HG03196 (cell line): ENCODE results near the gene ARHGEF25.
"Not testable (repeated sequence)": the region's sequence is repeated elsewhere in the genome, so short reads cannot be mapped to it uniquely, and the experiment has no call there.

Experiments
- ATAC-seq: cut with Tn5 transposase; IDR thresholded peaks from one replicate; pipeline ENCODE4 v1.9.1; 2021; ENCODE audit not compliant: unreplicated experiment

ARHGEF25 gene

DNA sequence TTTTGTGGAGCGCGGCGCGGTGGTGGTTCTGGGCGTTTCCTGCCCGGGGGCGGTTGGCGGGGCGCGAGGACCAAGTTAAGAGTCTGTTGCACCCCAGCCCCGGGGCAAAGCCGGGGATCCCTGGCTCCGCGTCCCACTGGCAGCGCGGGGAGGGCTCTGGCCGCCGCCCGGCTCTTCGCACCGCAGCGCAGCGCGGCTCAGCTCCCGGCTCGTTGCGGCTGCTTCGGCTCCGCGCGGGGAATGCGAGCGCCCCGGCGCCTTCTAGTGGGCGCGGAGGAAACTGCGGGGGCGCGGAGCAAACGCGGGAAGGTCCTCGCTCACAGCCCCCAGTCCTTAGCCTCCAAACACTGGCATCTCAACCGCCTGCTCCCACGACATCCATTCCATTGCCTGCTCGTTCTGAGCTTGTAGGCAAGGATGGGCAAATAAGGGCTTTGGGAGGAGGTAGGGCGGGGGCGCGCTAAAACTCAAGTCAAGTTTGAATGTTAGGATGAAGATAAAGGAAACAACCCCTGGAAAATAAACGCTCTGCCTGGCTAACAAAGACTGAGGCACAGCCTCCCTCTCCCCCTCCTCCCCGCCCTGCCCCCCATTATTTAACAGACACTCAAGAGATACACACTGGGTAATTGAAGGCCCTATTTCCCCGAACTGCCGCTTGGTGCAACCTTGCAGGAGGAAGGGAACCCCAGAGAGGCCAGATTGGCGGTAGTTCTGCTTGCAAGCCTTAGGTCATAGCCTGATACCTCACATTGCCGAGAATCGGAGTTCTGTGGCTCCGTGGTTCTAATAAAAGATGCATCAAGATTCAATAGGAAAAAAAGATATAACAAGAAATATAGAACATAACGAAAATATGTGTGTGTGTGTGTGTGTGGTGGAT lies 22.0 kb downstream of the ARHGEF25 start, which contains the start of gene B4GALNT1:
Gene B4GALNT1, minus strand, starts transcription at position 244 of the 883 bp plus-strand sequence. CDS start 1,069 bp downstream, outside the sequence.
- ATAC-seq: peak; percentile 84

- ATAC-seq: not testable (repeated sequence)
Observed at GRCh38 chr12:57636731-57637130, 25.5 kb downstream of the ARHGEF25 start.

- no peak for ATAC-seq
Observed at GRCh38 chr12:57637364-57637763, 26.1 kb downstream of the ARHGEF25 start.

DNA sequence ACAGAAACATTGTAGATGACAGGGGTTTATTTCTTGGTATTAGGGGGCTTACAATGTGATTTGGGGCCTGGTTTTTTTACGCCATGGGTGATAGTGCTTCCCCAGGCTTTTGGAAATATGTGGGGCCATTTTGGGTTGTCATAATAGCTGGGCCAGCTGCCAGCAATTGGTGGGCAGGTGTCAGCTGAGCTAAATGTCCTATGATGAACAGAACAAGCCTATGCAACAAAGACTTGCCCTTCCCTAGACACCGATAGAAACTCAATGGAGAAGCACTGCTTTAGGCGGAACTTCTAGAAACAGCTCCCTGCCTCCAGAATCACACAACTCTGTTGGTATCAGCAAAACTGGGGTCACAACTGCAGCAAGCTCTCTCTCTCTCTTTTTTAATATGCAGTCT lies 26.9 kb downstream of the ARHGEF25 start:
- no peak for ATAC-seq

- ATAC-seq: no peak
Observed at GRCh38 chr12:57640175-57641042, 29.2 kb downstream of the ARHGEF25 start.

DNA sequence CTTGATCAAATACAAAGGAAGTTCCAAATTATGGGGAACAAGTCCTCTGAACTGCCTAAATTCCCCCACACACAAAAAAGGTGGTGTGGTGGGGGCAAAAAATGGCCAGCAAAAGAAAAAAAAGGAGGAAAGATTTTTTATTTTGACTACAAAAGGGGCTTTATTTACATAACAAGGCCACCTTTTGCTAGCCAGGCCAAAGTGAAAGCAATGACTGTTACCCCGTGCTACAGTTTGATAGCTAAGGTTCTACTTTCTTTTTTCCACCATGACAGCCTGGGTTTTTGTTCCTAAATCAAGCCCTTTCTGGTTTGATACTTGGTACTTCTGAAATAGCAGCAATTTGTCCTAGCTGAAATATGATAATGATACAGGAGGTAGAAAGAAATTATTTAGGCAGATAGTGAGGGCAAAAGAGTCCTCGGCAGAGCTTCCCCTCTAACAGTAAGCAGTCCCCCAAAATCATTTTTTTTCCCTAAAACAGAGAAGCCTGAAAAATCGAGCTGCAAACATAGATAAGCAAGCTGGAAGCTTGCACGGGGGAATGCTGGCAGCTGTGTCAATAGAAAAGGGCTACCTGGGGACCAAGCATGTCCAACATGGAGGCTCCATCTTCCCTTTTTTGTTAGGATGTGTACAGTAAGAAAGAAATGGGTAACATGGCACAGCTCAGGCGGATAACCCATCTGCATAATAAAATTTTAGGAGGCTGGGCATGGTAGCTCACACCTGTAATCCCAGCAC lies 30.6 kb downstream of the ARHGEF25 start:
- no peak for ATAC-seq

- not testable (repeated sequence) for ATAC-seq
Observed at GRCh38 chr12:57645990-57646658, 34.9 kb downstream of the ARHGEF25 start.

DNA sequence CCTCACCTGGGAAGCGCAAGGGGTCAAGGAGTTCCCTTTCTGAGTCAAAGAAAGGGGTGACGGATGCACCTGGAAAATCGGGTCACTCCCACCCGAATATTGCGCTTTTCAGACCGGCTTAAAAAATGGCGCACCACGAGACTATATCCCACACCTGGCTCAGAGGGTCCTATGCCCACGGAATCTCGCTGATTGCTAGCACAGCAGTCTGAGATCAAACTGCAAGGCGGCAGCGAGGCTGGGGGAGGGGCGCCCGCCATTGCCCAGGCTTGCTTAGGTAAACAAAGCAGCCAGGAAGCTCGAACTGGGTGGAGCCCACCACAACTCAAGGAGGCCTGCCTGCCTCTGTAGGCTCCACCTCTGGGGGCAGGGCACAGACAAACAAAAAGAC lies 35.4 kb downstream of the ARHGEF25 start:
- not testable (repeated sequence) for ATAC-seq

- no peak for ATAC-seq
Observed at GRCh38 chr12:57654042-57654441, 42.8 kb downstream of the ARHGEF25 start.

- no peak for ATAC-seq
Observed at GRCh38 chr12:57655541-57656240, 44.5 kb downstream of the ARHGEF25 start.

DNA sequence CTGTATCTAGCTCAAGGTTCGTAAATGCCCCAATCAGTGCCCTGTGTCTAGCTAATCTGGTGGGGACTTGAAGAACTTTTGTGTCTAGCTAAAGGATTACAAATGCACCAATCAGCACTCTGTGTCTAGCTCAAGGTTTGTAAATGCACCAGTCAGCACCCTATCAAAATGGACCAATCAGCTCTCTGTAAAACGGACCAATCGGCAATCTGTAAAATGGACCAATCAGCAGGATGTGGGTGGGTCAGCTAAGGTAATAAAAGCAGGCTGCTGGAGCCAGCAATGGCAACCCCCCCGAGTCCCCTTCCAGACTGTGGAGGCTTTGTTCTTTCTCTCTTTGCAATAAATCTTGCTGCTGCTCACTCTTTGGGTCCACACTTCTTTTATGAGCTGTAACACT lies 45.2 kb downstream of the ARHGEF25 start:
- ATAC-seq: not testable (repeated sequence)

DNA sequence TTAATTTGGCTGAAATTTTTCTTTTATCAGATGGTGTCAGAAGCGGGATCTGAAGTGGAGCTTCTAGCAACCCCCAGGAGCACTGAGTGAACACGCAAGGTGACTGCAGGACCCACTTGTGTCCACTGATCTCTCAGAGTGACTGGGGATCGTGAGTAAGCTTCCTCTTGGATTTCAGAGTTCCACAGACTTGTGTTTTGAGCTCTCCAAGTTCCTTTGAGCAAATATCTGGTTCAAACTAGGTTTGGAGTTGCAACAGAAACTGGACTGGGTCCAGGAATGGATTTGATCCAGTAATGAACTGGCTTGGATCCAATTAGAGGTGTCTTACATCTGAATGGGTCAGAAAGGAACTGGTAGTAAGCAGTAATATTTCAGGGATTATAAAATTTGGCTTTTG lies 46.5 kb downstream of the ARHGEF25 start:
- no peak for ATAC-seq

DNA sequence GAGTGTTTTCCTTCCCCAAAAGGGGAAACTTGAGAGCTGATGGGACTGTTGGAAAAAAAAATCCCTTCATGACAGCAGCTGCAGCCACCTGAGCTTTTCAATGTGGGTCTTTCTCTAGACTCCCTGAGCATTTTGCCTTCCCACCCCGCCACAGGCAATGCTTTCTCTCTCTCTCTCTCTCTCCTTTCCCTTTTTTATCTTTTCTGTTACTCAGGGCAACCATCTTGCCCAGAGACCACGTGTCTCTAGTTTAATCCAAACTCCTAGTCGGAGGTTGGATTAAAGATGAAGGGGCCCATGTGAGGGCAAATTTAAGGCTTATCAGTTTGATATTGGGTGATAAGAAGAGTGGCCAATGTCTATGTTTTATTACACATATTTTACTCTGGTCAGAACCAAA lies 47.7 kb downstream of the ARHGEF25 start:
- no peak for ATAC-seq

- ATAC-seq: no peak
Observed at GRCh38 chr12:57661376-57661775, 50.1 kb downstream of the ARHGEF25 start.

DNA sequence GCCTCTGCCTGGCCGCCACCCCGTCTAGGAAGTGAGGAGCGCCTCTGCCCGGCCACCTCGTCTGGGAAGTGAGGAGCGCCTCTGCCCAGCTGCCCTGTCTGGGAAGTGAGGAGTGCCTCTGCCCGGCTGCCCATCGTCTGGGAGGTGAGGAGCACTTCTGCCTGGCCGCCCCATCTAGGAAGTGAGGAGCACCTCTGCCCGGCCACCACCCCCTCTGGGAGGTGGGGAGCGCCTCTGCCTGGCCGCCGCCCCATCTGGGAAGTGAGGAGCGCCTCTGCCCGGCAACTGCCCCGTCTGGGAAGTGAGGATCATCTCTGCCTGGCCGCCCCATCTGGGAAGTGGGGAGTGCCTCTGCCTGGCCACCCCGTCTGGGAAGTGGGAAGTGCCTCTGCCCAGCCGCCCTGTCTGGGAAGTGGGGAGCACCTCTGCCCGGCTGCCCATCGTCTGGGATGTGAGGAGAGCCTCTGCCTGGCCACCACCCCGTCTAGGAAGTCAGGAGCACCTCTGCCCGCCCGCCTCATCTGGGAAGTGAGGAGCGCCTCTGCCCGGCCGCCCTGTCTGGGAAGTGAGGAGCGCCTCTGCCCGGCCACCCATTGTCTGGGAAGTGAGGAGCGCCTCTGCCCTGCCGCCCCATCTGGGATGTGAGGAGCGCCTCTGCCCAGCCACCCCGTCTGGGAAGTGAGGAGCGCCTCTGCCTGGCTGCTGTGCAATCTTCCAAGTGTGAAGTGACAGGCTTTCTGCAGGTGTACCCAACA lies 54.0 kb downstream of the ARHGEF25 start:
- ATAC-seq: not testable (repeated sequence)
